K562 (cell line): Measurements from ENCODE around the gene FIZ1. TPM values are rescaled to one million over a fixed set of nuclear protein-coding genes. Genes with fewer than 3 reads are reported as not detected.

Experiments used
- ATF1 ChIP-seq, 2 experiments: fragments of 450-650 bp in 1 of 2; IDR thresholded peaks; 2 replicates each; pipeline ENCODE4 v1.6.1; 2016; ENCODE audit warnings: missing compliant biosample characterization in 1 of 2, missing genetic modification characterization in 1 of 2
- BRCA1 ChIP-seq, 2 experiments: fragments of 450-650 bp in 1 of 2; sonication (generic) in 1 of 2; formaldehyde crosslinking in 1 of 2; IDR thresholded peaks; 2 replicates each; pipeline versions ENCODE4 v1.5.0 to v1.6.1; 2017 to 2020; ENCODE audit warnings: mild to moderate bottlenecking in 1 of 2, missing genetic modification reagents in 1 of 2
- HIVEP1 ChIP-seq: fragments of 250-450 bp; sonication (Bioruptor Pico); IDR thresholded peaks from 2 replicates; pipeline ENCODE4 v1.4.0; 2020; ENCODE audit warnings: mild to moderate bottlenecking
- LCOR ChIP-seq: sonication (generic); formaldehyde crosslinking; IDR thresholded peaks from 2 replicates; pipeline ENCODE4 v1.8.0; 2022; ENCODE audit warnings: mild to moderate bottlenecking, missing genetic modification reagents
- MEF2A ChIP-seq: IDR thresholded peaks from 2 replicates; pipeline ENCODE4 v1.6.1; 2011; ENCODE audit warnings: low read depth, mild to moderate bottlenecking, low read length, moderate library complexity; ENCODE audit not compliant: control insufficient read depth
- NFIC ChIP-seq: fragments of 450-650 bp; IDR thresholded peaks from 2 replicates; pipeline ENCODE4 v1.6.1; 2017; ENCODE audit warnings: mild to moderate bottlenecking, inconsistent platforms
- SMARCB1 ChIP-seq: IDR thresholded peaks from 2 replicates; pipeline ENCODE4 v1.6.1; 2011; ENCODE audit warnings: improper control_type of control experiment, low read depth; ENCODE audit not compliant: insufficient read length
- SNRNP70 ChIP-seq: fragments of 200-400 bp; formaldehyde crosslinking; optimal IDR thresholded peaks from 2 replicates; pipeline ENCODE3; 2017; ENCODE audit warnings: low read depth, low read length
- ZNF707 ChIP-seq: fragments of 250-450 bp; sonication (Bioruptor Pico); conservative IDR thresholded peaks from 2 replicates; pipeline ENCODE4 v1.8.0; 2022; ENCODE audit warnings: inconsistent platforms, mild to moderate bottlenecking, moderate library complexity
- polyA plus RNA-seq, 8 experiments: library from polyadenylated mRNA; depleted of rRNA in 4 of 8; stranded (reverse) in 5 of 8; unstranded in 3 of 8; fragments of >200 nt; fragmentation: Nextera tagmentation in 2 of 8; fragmentation: Illumina TruSeq in 1 of 8; extraction: Ambion mirVana in 2 of 8; extraction: Trizol in 1 of 8; gene quantifications; 2 replicates each; pipeline versions ENCODE4 v1.2.1 to v1.2.3, GENCODE V29; 2011 to 2014; ENCODE audit warnings: inconsistent platforms in 1 of 8, missing spikeins in 1 of 8
- total RNA-seq, 7 experiments: library from RNA; depleted of rRNA in 6 of 7; stranded (reverse); fragments of >200 nt in 6 of 7; fragmentation: Illumina TruSeq in 2 of 7; extraction: Trizol in 2 of 7; gene quantifications; 2 replicates each; pipeline versions ENCODE4 v1.2.1 to v1.2.3, GENCODE V29; 2011 to 2021; ENCODE audit warnings: low replicate concordance in 1 of 7
- TF ChIP-seq, protein P1 (sequence below): fragments of 450-650 bp; IDR thresholded peaks from 2 replicates; pipeline ENCODE4 v1.6.1; 2016; ENCODE audit warnings: borderline replicate concordance
- TF ChIP-seq, protein P2 (sequence below): fragments of 450-650 bp; IDR thresholded peaks from 2 replicates; pipeline ENCODE4 v1.6.1; 2018; ENCODE audit not compliant: partially characterized antibody
- TF ChIP-seq, protein P3 (sequence below): fragments of 450-650 bp; IDR thresholded peaks from 2 replicates; pipeline ENCODE4 v1.6.1; 2016; ENCODE audit warnings: low read depth, mild to moderate bottlenecking, moderate library complexity
- TF ChIP-seq, protein P4 (sequence below): fragments of 250-450 bp; sonication (Bioruptor Pico); IDR thresholded peaks from 2 replicates; pipeline ENCODE4 v1.4.0; 2020; ENCODE audit warnings: mild to moderate bottlenecking
- TF ChIP-seq, protein P5 (sequence below): fragments of 450-650 bp; formaldehyde crosslinking; IDR thresholded peaks from 2 replicates; pipeline ENCODE4 v1.4.0; 2020; ENCODE audit warnings: mild to moderate bottlenecking
- TF ChIP-seq, protein P6 (sequence below): fragments of 200-400 bp; formaldehyde crosslinking; IDR thresholded peaks from 2 replicates; pipeline ENCODE4 v1.6.1; 2017; ENCODE audit warnings: mild to moderate bottlenecking, low read depth, low read length, moderate library complexity

Gene FIZ1
- total and polyA plus RNA-seq, 9 of the 15 experiments (the other 6 are each of a cell fraction or from before 2014, with no cell fraction given) = 0.79 to 17.5 (median 5.5) TPM

DNA sequence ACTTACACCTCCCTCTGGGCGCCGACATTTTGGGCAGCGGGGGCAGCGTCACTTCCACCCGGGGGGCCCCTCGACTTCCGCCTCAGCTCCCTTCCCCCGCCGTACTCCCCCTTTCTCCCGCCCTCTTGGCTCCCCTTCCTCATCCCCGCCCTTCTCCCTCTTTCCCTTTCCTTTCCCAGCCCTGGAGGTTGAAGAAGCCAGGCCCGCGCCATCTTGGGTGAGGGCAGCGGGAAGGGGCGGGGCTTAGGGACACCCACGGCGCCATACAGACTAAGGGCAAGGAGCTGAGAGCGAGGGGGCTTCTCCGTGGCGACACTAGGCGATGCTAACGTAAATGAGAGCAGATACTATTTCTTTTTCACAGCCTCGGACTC is at the start of gene FIZ1 (continued):
- no peak for TF ChIP-seq MEF2A
- no peak for TF ChIP-seq HIVEP1 (CRISPR knock-in tag)
- no peak for TF ChIP-seq BRCA1 (IDR thresholded peaks at IDR 0.05)
- TF ChIP-seq BRCA1 (CRISPR knock-in tag; IDR thresholded peaks at IDR 0.05) = no peak
- TF ChIP-seq SMARCB1 = no peak
- TF ChIP-seq, protein P1, sequence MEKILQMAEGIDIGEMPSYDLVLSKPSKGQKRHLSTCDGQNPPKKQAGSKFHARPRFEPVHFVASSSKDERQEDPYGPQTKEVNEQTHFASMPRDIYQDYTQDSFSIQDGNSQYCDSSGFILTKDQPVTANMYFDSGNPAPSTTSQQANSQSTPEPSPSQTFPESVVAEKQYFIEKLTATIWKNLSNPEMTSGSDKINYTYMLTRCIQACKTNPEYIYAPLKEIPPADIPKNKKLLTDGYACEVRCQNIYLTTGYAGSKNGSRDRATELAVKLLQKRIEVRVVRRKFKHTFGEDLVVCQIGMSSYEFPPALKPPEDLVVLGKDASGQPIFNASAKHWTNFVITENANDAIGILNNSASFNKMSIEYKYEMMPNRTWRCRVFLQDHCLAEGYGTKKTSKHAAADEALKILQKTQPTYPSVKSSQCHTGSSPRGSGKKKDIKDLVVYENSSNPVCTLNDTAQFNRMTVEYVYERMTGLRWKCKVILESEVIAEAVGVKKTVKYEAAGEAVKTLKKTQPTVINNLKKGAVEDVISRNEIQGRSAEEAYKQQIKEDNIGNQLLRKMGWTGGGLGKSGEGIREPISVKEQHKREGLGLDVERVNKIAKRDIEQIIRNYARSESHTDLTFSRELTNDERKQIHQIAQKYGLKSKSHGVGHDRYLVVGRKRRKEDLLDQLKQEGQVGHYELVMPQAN = 0 out of 2 replicates have a peak, but pooled peaks have one; percentile 10
- TF ChIP-seq SNRNP70 = no peak
- peak; percentile 68 for TF ChIP-seq NFIC
- TF ChIP-seq, protein P2, sequence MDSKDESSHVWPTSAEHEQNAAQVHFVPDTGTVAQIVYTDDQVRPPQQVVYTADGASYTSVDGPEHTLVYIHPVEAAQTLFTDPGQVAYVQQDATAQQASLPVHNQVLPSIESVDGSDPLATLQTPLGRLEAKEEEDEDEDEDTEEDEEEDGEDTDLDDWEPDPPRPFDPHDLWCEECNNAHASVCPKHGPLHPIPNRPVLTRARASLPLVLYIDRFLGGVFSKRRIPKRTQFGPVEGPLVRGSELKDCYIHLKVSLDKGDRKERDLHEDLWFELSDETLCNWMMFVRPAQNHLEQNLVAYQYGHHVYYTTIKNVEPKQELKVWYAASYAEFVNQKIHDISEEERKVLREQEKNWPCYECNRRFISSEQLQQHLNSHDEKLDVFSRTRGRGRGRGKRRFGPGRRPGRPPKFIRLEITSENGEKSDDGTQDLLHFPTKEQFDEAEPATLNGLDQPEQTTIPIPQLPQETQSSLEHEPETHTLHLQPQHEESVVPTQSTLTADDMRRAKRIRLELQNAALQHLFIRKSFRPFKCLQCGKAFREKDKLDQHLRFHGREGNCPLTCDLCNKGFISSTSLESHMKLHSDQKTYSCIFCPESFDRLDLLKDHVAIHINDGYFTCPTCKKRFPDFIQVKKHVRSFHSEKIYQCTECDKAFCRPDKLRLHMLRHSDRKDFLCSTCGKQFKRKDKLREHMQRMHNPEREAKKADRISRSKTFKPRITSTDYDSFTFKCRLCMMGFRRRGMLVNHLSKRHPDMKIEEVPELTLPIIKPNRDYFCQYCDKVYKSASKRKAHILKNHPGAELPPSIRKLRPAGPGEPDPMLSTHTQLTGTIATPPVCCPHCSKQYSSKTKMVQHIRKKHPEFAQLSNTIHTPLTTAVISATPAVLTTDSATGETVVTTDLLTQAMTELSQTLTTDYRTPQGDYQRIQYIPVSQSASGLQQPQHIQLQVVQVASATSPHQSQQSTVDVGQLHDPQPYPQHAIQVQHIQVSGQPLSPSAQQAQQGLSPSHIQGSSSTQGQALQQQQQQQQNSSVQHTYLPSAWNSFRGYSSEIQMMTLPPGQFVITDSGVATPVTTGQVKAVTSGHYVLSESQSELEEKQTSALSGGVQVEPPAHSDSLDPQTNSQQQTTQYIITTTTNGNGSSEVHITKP = peak; percentile 81
- TF ChIP-seq, protein P3, sequence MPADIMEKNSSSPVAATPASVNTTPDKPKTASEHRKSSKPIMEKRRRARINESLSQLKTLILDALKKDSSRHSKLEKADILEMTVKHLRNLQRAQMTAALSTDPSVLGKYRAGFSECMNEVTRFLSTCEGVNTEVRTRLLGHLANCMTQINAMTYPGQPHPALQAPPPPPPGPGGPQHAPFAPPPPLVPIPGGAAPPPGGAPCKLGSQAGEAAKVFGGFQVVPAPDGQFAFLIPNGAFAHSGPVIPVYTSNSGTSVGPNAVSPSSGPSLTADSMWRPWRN = no peak
- TF ChIP-seq, protein P4, sequence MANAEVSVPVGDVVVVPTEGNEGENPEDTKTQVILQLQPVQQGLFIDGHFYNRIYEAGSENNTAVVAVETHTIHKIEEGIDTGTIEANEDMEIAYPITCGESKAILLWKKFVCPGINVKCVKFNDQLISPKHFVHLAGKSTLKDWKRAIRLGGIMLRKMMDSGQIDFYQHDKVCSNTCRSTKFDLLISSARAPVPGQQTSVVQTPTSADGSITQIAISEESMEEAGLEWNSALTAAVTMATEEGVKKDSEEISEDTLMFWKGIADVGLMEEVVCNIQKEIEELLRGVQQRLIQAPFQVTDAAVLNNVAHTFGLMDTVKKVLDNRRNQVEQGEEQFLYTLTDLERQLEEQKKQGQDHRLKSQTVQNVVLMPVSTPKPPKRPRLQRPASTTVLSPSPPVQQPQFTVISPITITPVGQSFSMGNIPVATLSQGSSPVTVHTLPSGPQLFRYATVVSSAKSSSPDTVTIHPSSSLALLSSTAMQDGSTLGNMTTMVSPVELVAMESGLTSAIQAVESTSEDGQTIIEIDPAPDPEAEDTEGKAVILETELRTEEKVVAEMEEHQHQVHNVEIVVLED (CRISPR knock-in tag) = peak; percentile 26; the same call in 1 of the 2 replicates
- TF ChIP-seq LCOR (CRISPR knock-in tag) = peak; percentile 89
- TF ChIP-seq ATF1 (CRISPR knock-in tag; IDR thresholded peaks at IDR 0.05) = no peak
- peak; percentile 95 for TF ChIP-seq ATF1 (tag; IDR thresholded peaks at IDR 0.05)
- TF ChIP-seq, protein P5, sequence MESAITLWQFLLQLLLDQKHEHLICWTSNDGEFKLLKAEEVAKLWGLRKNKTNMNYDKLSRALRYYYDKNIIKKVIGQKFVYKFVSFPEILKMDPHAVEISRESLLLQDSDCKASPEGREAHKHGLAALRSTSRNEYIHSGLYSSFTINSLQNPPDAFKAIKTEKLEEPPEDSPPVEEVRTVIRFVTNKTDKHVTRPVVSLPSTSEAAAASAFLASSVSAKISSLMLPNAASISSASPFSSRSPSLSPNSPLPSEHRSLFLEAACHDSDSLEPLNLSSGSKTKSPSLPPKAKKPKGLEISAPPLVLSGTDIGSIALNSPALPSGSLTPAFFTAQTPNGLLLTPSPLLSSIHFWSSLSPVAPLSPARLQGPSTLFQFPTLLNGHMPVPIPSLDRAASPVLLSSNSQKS (CRISPR knock-in tag) = no peak
- TF ChIP-seq, protein P6, sequence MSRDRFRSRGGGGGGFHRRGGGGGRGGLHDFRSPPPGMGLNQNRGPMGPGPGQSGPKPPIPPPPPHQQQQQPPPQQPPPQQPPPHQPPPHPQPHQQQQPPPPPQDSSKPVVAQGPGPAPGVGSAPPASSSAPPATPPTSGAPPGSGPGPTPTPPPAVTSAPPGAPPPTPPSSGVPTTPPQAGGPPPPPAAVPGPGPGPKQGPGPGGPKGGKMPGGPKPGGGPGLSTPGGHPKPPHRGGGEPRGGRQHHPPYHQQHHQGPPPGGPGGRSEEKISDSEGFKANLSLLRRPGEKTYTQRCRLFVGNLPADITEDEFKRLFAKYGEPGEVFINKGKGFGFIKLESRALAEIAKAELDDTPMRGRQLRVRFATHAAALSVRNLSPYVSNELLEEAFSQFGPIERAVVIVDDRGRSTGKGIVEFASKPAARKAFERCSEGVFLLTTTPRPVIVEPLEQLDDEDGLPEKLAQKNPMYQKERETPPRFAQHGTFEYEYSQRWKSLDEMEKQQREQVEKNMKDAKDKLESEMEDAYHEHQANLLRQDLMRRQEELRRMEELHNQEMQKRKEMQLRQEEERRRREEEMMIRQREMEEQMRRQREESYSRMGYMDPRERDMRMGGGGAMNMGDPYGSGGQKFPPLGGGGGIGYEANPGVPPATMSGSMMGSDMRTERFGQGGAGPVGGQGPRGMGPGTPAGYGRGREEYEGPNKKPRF = no peak
- TF ChIP-seq ZNF707 (CRISPR knock-in tag) = no peak
